Stimulated activated CD4-positive, alpha-beta T cell treated with anti-CD3 and anti-CD28 coated beads, Interleukin-15, amount 100 ng/mL, for 24 hours (primary cell): ENCODE data around the gene NOXA1.
"Not testable (repeated sequence)": the region's sequence is repeated elsewhere in the genome, so short reads cannot be mapped to it uniquely, and the experiment has no call there.

Experiments used
- DNase-seq: peaks from one replicate; pipeline ENCODE4 v3.0.0-alpha.2; 2020

Gene NOXA1

GRCh38 chr9:137422604-137423513 is at the start of gene NOXA1, which contains the start of gene EXD3:
NOXA1 (plus strand) TSS chr9:137423393; CDS start chr9:137423530, 137 bp downstream.
EXD3 (minus strand) TSS chr9:137423162; CDS start chr9:137395357, 27,805 bp downstream.
- peak; percentile 96 for DNase-seq

- no peak for DNase-seq
These were observed 49.6 kb upstream of the NOXA1 start for GRCh38 chr9:137373611-137373980.

- no peak for DNase-seq
These were observed 48.9 kb upstream of the NOXA1 start for GRCh38 chr9:137374131-137374845.

GRCh38 chr9:137375321-137376058 is 47.7 kb upstream of the NOXA1 start:
- DNase-seq: no peak

GRCh38 chr9:137376386-137376785 is 46.8 kb upstream of the NOXA1 start:
- no peak for DNase-seq

- not testable (repeated sequence) for DNase-seq
These were observed 44.3 kb upstream of the NOXA1 start for GRCh38 chr9:137378688-137379410.

- no peak for DNase-seq
These were observed 43.4 kb upstream of the NOXA1 start for GRCh38 chr9:137379761-137380161.

GRCh38 chr9:137380171-137380570 is 43.0 kb upstream of the NOXA1 start:
- DNase-seq: no peak

GRCh38 chr9:137380606-137381005 is 42.6 kb upstream of the NOXA1 start:
- DNase-seq: no peak

- no peak for DNase-seq
These were observed 41.4 kb upstream of the NOXA1 start for GRCh38 chr9:137381501-137382443.

- DNase-seq: no peak
These were observed 40.6 kb upstream of the NOXA1 start for GRCh38 chr9:137382444-137383080.

- DNase-seq: no peak
These were observed 40.0 kb upstream of the NOXA1 start for GRCh38 chr9:137383081-137383783.

GRCh38 chr9:137383784-137384756 is 39.1 kb upstream of the NOXA1 start:
- no peak for DNase-seq

GRCh38 chr9:137385061-137385655 is 38.0 kb upstream of the NOXA1 start:
- no peak for DNase-seq

- DNase-seq: not testable (repeated sequence)
These were observed 36.6 kb upstream of the NOXA1 start for GRCh38 chr9:137386507-137387113.

GRCh38 chr9:137387114-137387890 is 35.9 kb upstream of the NOXA1 start:
- DNase-seq: peak; percentile 39
